Tibial nerve (tissue), 4 donors: ENCODE measurements around the gene TTC7B. TPM values are rescaled to one million over a fixed set of nuclear protein-coding genes. Genes with fewer than 3 reads are reported as not detected.

Experiments
- DNase-seq, 2 donors: peaks; one replicate each; pipeline ENCODE4 v3.0.0-alpha.2; 2019; ENCODE audit warnings: low spot score in 2 of 2
- H3K27ac ChIP-seq, 4 donors: fragments of 200-600 bp; sonication (generic) in 3 of 4; one replicate each; pipeline ENCODE4 v1.5.1; 2017 to 2019; ENCODE audit warnings: mild to moderate bottlenecking in 1 of 4
- H3K27me3 ChIP-seq, 2 donors: fragments of 200-600 bp; sonication (generic) in 1 of 2; one replicate each; pipeline versions ENCODE4 v1.5.1 to v1.6.0; 2017 to 2019
- H3K36me3 ChIP-seq, 3 donors: fragments of 200-600 bp; sonication (generic); one replicate each; pipeline ENCODE4 v1.5.1; 2018 to 2019
- H3K4me1 ChIP-seq, 4 donors: fragments of 200-600 bp; sonication (generic) in 3 of 4; one replicate each; pipeline ENCODE4 v1.5.1; 2017 to 2019
- H3K4me3 ChIP-seq, 4 donors: fragments of 200-600 bp; sonication (generic) in 3 of 4; one replicate each; pipeline ENCODE4 v1.5.1; 2017 to 2019; ENCODE audit warnings: mild to moderate bottlenecking in 1 of 4, moderate library complexity in 1 of 4
- H3K9me3 ChIP-seq, 4 donors: fragments of 200-600 bp; sonication (generic) in 3 of 4; one replicate each; pipeline ENCODE4 v1.5.1; 2017 to 2019
- CTCF ChIP-seq, 5 experiments: fragments of 200-600 bp in 3 of 5; fragments of 450-650 bp in 2 of 5; sonication (generic) in 3 of 5; IDR thresholded peaks; one replicate each; pipeline ENCODE4 v1.5.1; 2016 to 2019; ENCODE audit warnings: antibody characterized with exemption in 5 of 5, mild to moderate bottlenecking in 3 of 5, moderate library complexity in 2 of 5
- EP300 ChIP-seq, 2 donors: sonication (generic); formaldehyde crosslinking; IDR thresholded peaks; one replicate each; pipeline ENCODE4 v1.6.1; 2017; ENCODE audit warnings: antibody characterized with exemption in 2 of 2, mild to moderate bottlenecking in 1 of 2
- POLR2A ChIP-seq, 2 donors: fragments of 450-650 bp; IDR thresholded peaks; one replicate each; pipeline ENCODE4 v1.6.1; 2017; ENCODE audit warnings: antibody characterized with exemption in 2 of 2, mild to moderate bottlenecking in 2 of 2, moderate library complexity in 2 of 2
- WGBS, 2 donors: methylation state at CpG; one replicate each; pipeline ENCODE4 v1.1.5; 2018; 5-methylcytosine and 5-hydroxymethylcytosine counted together
- total RNA-seq, 4 donors: library from RNA; depleted of rRNA; stranded (reverse); fragments of >200 nt; gene quantifications; one replicate each; pipeline ENCODE4 v1.1.0, GENCODE V29; 2016

Gene TTC7B
- total RNA-seq, 4 donors from 2014 or later: 25.9 to 44.1 (median 34.4) TPM

- H3K36me3 ChIP-seq: no peaks in the 10 kb centered on the region
- H3K27me3 ChIP-seq: no peaks in the 10 kb centered on the region
- H3K27ac ChIP-seq: no peak overlapping the region
- TF ChIP-seq EP300 (IDR thresholded peaks at IDR 0.05): no peak
- no peak for DNase-seq
- peaks cover 0 to 12% (median 4%) of the 10 kb centered on the region in 4 donors for H3K4me1 ChIP-seq
- no peaks in the 10 kb centered on the region for H3K9me3 ChIP-seq
- 92 to 93% methylated on average over 9 of the region's 9 CpGs for WGBS, 2 donors
- no peak overlapping the region for H3K4me3 ChIP-seq
Measured at GRCh38 chr14:90837355-90837754, 21.1 kb upstream of the TTC7B start.

DNA sequence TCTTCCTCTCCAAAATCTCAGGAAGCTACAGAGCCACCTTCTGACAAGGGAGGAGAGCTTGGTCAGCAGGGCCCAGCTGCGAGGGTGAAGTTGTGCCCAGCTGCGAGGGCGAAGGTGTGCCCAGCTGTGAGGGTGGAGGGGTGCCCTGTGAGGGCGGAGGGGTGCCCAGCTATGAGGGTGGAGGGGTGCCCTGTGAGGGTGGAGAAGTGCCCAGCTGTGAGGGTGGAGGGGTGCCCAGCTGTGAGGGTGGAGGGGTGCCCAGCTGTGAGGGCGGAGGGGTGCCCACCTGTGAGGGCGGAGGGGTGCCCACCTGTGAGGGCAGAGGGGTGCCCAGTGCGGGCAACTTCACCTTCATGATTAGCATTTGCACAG, 20.4 kb upstream of the TTC7B start:
- no peak for DNase-seq
- TF ChIP-seq EP300 (IDR thresholded peaks at IDR 0.05) (no peak), CTCF (IDR thresholded peaks at IDR 0.05) (no peak), POLR2A (IDR thresholded peaks at IDR 0.05) (no peak)
- no peaks in the 10 kb centered on the region for H3K36me3 ChIP-seq
- no peaks in the 10 kb centered on the region for H3K27me3 ChIP-seq
- H3K9me3 ChIP-seq: no peaks in the 10 kb centered on the region
- peaks cover 0 to 12% (median 4%) of the 10 kb centered on the region in 4 donors for H3K4me1 ChIP-seq
- WGBS, 2 donors: 86 to 93% methylated on average over 7 of the region's 7 CpGs
- H3K27ac ChIP-seq: no peak overlapping the region
- no peak overlapping the region for H3K4me3 ChIP-seq

GRCh38 chr14:90831821-90832220, 15.6 kb upstream of the TTC7B start:
- Histone ChIP-seq H3K4me3 (no peak overlapping the region), H3K9me3 (no peaks in the 10 kb centered on the region), H3K27ac (no peak overlapping the region), H3K4me1 (peaks cover 0 to 14% (median 4%) of the 10 kb centered on the region in 4 donors), H3K27me3 (no peaks in the 10 kb centered on the region), H3K36me3 (no peaks in the 10 kb centered on the region)
- TF ChIP-seq EP300 (IDR thresholded peaks at IDR 0.05) (no peak), POLR2A (IDR thresholded peaks at IDR 0.05) (no peak), CTCF (IDR thresholded peaks at IDR 0.05) (no peak)
- DNase-seq: no peak
- WGBS, 2 donors: 81 to 86% methylated on average over 10 of the region's 10 CpGs

GRCh38 chr14:90830931-90831701, 14.9 kb upstream of the TTC7B start:
- Histone ChIP-seq H3K36me3 (no peaks in the 10 kb centered on the region), H3K9me3 (no peaks in the 10 kb centered on the region), H3K27me3 (no peaks in the 10 kb centered on the region), H3K27ac (no peak overlapping the region), H3K4me3 (no peak overlapping the region), H3K4me1 (peaks cover 0 to 14% (median 4%) of the 10 kb centered on the region in 4 donors)
- DNase-seq: no peak
- TF ChIP-seq EP300 (IDR thresholded peaks at IDR 0.05): no peak
- TF ChIP-seq CTCF (IDR thresholded peaks at IDR 0.05): no peak
- no peak for TF ChIP-seq POLR2A (IDR thresholded peaks at IDR 0.05)
- 89 to 92% methylated on average over 23 to 26 of the region's 26 CpGs for WGBS, 2 donors

GRCh38 chr14:90829677-90830076, 13.4 kb upstream of the TTC7B start:
- TF ChIP-seq EP300 (IDR thresholded peaks at IDR 0.05) (no peak), POLR2A (IDR thresholded peaks at IDR 0.05) (no peak), CTCF (IDR thresholded peaks at IDR 0.05) (no peak)
- WGBS, 2 donors: 80 to 94% methylated on average over 1 to 4 of the region's 4 CpGs
- Histone ChIP-seq H3K4me1 (peaks cover 0 to 14% (median 4%) of the 10 kb centered on the region in 4 donors), H3K27me3 (no peaks in the 10 kb centered on the region), H3K9me3 (peaks cover 0 to under 1% (median 0%) of the 10 kb centered on the region in 4 donors), H3K36me3 (no peaks in the 10 kb centered on the region), H3K4me3 (no peak overlapping the region), H3K27ac (no peak overlapping the region)
- no peak for DNase-seq
